Measurements from ENCODE around the gene ZNF496.
A peak's percentile ranks its signal among the peaks of the same experiment; 100 is the strongest.
"Not testable (repeated sequence)": the region's sequence is repeated elsewhere in the genome, so short reads cannot be mapped to it uniquely, and the experiment has no call there.

Gene ZNF496

GRCh38 chr1:247331525-247332214 lies at the start of gene ZNF496:
Gene ZNF496 (minus strand): TSS chr1:247331867. CDS start chr1:247329578, 2,289 bp downstream.
- peak in 46 of 56 donors; percentile 23 to 75 (median 52) for DNase-seq

- no peak for DNase-seq
These were observed 46.8 kb upstream of the ZNF496 start for GRCh38 chr1:247378334-247379073.

- DNase-seq, result not testable (repeated sequence)
These were observed 46.0 kb upstream of the ZNF496 start for GRCh38 chr1:247377656-247378055.

- DNase-seq, result no peak
These were observed 45.0 kb upstream of the ZNF496 start for GRCh38 chr1:247376659-247377058.

GRCh38 chr1:247375747-247376146 lies 44.1 kb upstream of the ZNF496 start:
- DNase-seq, result no peak

GRCh38 chr1:247374651-247375334 lies 43.1 kb upstream of the ZNF496 start:
- DNase-seq, result not testable (repeated sequence)

GRCh38 chr1:247373721-247374141 lies 42.1 kb upstream of the ZNF496 start:
- peak in 15 of 56 donors; percentile 3 to 45 (median 9) for DNase-seq

- DNase-seq, result no peak
These were observed 40.2 kb upstream of the ZNF496 start for GRCh38 chr1:247371801-247372259.

- DNase-seq, result peak in 1 of 56 donors; percentile 16
These were observed 39.4 kb upstream of the ZNF496 start for GRCh38 chr1:247370786-247371732.

- DNase-seq, result no peak
These were observed 37.0 kb upstream of the ZNF496 start for GRCh38 chr1:247368490-247369145.

GRCh38 chr1:247367786-247368422 lies 36.2 kb upstream of the ZNF496 start:
- no peak for DNase-seq

GRCh38 chr1:247366926-247367645 lies 35.4 kb upstream of the ZNF496 start:
- DNase-seq, result no peak

GRCh38 chr1:247366345-247366744 lies 34.7 kb upstream of the ZNF496 start:
- DNase-seq, result not testable (repeated sequence)

- DNase-seq, result no peak
These were observed 33.4 kb upstream of the ZNF496 start for GRCh38 chr1:247365023-247365422.

- not testable (repeated sequence) for DNase-seq
These were observed 31.3 kb upstream of the ZNF496 start for GRCh38 chr1:247363000-247363399.

- no peak for DNase-seq
These were observed 30.5 kb upstream of the ZNF496 start for GRCh38 chr1:247362153-247362552.

GRCh38 chr1:247360991-247361731 lies 29.5 kb upstream of the ZNF496 start:
- peak in 16 of 56 donors; percentile 3 to 32 (median 20) for DNase-seq

Data from amygdala (tissue), 56 donors.